ENCODE measurements around the gene GNPDA1. TPM values are rescaled to one million over a fixed set of nuclear protein-coding genes. Genes with fewer than 3 reads are reported as not detected.

Gene GNPDA1
- 100 to 1,000 TPM in 1 of 2 donors, 10 to 100 TPM in 1; 77.4 to 159 TPM for total RNA-seq

DNA sequence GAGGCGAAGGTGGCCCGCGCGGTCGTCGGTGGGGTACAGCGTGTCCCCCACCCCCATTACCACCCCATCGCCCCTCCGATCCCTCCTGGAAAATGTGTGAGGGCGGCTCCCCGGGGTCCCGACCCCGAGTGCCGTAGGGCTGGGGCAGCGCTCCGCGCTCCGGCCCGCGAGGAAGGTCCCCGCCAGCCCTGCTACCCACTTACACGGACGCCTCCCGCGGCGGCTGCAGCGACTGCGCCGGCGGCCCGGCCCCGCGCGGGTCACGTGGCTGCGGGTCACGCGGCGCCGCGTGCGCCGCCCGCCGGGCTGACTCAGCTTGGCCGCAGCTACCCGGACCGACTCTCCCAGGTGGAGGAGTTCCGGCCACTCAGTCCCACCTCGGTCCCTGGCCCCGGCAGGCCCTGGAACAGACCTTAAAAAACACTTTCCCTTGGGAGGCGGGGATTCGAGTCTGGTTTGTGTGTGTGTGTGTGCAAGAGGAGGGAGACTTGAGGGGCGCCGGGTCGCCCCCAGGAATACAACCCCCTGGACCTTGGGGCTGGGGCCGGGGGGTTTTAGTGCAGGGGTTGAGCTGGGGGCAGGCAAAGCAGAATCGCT lies at the start of gene GNPDA1:
Gene GNPDA1, minus strand, starts transcription at position 236 of the 597 bp plus-strand sequence. CDS start 992 bp downstream, outside the sequence.

DNA sequence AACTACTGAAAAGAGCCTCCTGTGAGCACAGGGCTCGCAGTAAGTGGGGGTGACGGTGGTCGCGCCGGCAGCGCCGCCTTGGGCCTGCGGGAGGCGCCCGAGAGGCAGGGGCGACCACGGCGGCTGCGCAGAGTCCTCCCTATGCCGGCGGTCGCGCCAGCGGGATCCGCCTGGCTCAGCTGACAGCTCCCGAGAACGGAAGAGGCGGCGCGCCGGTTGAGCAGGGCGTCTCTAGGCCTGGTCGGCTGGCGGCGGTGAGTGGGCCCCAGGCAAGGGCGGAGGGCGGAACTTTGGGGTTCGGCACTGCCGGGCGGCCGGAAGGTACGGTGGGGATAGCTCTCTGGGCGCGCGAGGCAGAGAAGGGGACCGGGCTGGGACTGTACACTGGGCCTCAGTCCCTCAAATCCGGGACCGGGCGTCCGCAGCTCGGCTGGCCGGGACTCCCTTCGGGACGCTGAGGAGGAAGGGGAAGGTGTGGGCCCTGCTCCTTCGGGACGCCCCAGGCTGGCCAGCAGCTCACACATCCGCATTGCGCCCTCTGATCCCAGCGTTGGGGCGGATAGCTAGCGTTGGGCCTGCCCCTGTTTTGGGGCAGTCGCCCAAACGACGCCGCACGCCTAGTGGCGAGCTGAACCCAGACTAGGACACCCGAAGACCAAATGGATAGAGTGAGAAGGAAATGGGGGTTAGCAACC lies 43.8 kb downstream of the GNPDA1 start, which contains the start of gene RNF14:
Gene RNF14, plus strand, starts transcription at position 192 of the 695 bp plus-strand sequence. CDS start 4,484 bp downstream, outside the sequence.

DNA sequence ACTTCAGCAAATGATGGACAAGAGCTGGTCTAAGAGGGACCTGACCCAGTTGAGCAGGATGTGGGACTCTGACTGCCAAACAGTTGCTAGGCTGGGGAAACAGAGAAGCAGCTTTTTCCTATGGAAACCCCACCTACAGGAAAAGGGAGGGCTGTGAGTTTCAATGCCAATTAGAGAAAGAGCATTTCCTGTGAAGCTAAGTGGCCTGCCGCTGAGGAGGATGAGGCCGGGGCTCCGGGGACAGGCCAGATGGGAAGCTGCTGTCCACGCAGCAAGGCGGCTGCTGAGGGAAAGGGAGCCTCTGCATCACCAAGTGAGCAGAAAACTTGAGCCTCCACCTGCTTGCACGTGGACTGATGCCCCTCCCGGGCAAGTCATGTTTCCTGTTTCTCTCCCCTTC lies 54.7 kb downstream of the GNPDA1 start, which contains the start of gene PCDH12:
Gene PCDH12, minus strand, starts transcription at position 90 of the 400 bp plus-strand sequence. CDS start 351 bp downstream, outside the sequence.

Other genes starting within 250 kb of the GNPDA1 start
- gene PCDH1, start 134.6 kb downstream of the GNPDA1 start, total RNA-seq: under 1 TPM; 0.34 to 1.00 TPM
- 10 to 100 TPM; 34.3 to 37.9 TPM for gene DELE1, start 89.2 kb downstream of the GNPDA1 start, total RNA-seq
- under 1 TPM; under 0.01 to 0.33 TPM for gene PCDH12, start 54.8 kb downstream of the GNPDA1 start, total RNA-seq
- gene RNF14, start 43.9 kb downstream of the GNPDA1 start, total RNA-seq: 100 to 1,000 TPM in 1 of 2 donors, 10 to 100 TPM in 1; 79.3 to 107 TPM
- gene NDFIP1, start 95.8 kb upstream of the GNPDA1 start, total RNA-seq: 100 to 1,000 TPM; 101 TPM

Data from melanocyte of skin (primary cell).